ENCODE data around the gene RASL11A.

DNA sequence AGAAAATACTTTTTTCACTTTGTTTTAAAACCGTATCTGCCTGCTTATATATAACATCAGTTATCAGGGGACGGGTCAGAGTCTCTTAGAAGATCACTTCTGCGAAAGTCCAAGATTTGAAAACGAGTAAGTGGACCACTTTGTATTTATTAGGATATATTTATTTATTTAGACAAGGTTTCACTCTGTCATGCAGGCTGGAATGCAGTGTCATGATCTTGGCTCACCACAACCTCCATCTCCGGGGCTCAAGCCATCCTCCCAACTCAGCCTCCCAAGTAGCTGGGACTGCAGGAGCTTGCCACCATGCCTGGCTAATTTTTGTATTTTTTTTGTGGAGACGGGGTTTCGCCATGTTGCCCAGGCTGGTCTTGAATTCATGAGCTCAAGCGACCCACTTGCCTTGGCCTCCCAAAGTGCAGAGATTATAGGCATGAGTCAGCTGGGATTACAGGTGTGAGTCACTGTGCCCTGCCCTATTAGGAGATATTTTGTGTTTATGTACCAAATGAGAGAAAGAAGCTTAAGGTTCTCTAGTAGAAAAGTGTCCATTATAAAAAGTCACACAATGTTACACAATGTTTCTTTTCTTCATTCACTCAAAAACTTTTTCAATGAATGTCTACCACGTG, 39.5 kb downstream of the RASL11A start:
- TF ChIP-seq EZH2 (IDR thresholded peaks at IDR 0.05; ENCODE audit: insufficient read depth, poor library complexity, severe bottlenecking) (no peak), EZH2phosphoT487 (IDR thresholded peaks at IDR 0.05; ENCODE audit: insufficient read depth, low read depth) (no peak)

All from GM23248 (cell line).